BJ (cell line): ENCODE data around the gene HOMEZ. TPM values are rescaled to one million over a fixed set of nuclear protein-coding genes. Genes with fewer than 3 reads are reported as not detected.
A peak's percentile ranks its signal among the peaks of the same experiment; 100 is the strongest.

Source experiments
- CTCF ChIA-PET: fragments of 350-600 bp; formaldehyde crosslinking; extraction: SDS; loops from one replicate; lab custom pipeline; 2021; ENCODE audit warnings: antibody characterized with exemption, inconsistent platforms; lab: Yijun Ruan, JAX
- POLR2A ChIA-PET: fragments of 300-600 bp; sonication (Branson Sonifier 250); formaldehyde crosslinking; extraction: SDS; loops from one replicate; lab custom pipeline; 2021; ENCODE audit warnings: antibody characterized with exemption; lab: Charles Lee
- DNase-seq: peaks from one replicate; pipeline ENCODE4 v3.0.0-alpha.2; 2011; ENCODE audit warnings: low read depth
- H3K27me3 ChIP-seq: 2 replicates; pipeline ENCODE4 v1.6.0; 2011; ENCODE audit warnings: low read length; ENCODE audit not compliant: control insufficient read depth, insufficient read depth
- H3K36me3 ChIP-seq: 2 replicates; pipeline ENCODE4 v1.5.1; 2011; ENCODE audit warnings: low read length; ENCODE audit not compliant: control insufficient read depth, insufficient read depth
- H3K4me3 ChIP-seq: 2 replicates; pipeline ENCODE4 v1.5.1; 2011; ENCODE audit warnings: low read depth, mild to moderate bottlenecking, control low read depth, low read length
- CTCF ChIP-seq: IDR thresholded peaks from 2 replicates; pipeline ENCODE4 v1.5.1; 2011; ENCODE audit warnings: low read depth, mild to moderate bottlenecking, control low read depth, inconsistent platforms, low read length, moderate library complexity; ENCODE audit not compliant: insufficient read depth
- polyA plus RNA-seq: library from polyadenylated mRNA; depleted of rRNA; stranded (reverse); fragments of >200 nt; gene quantifications from 2 replicates; pipeline ENCODE4 v1.2.3, GENCODE V29; 2011

Gene HOMEZ
- polyA plus RNA-seq, 1 experiment, result 16.0 TPM

DNA sequence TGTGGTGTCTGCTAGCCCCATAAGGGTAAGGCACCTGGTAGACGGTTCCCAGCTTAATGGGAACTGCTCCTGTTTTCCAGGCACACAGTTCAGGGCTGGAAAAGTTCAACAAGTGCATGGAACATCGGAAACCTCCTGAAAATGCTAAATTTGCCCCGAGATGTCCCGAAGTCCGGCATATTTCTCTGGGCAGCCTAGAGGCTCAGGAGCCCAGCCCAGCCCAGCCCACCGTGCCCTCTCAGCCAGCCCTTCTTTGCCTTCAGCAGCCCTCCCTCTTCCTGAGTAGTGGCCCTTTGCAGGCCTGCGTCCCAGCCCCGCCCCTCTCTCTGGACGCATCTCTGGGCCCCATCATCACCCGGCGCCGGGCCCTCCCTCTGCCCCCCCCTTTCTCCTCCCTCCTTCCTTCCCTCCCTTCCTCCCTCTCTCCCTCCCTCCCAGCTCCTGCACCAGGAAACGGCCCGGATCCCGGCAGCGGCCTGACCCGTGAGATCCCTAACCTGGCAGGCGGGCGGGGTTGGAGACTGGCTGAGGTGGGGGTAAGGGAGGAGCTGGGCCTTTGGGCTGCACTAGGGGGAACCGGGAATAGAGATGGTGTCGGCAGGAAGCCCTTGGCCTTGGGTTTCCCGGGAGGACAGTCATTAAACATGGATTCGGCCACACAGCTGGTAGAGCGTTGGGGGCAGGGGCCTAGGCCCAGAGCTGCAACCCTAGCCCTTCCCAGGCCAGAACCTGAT is 20.6 kb upstream of the HOMEZ start, which contains the start of gene BCL2L2:
TSS of gene BCL2L2 (plus strand) at position 422 of the 734 bp plus-strand sequence. CDS start 935 bp downstream, outside the sequence.
- Histone ChIP-seq H3K27me3 (no peaks in the 10 kb centered on the region), H3K36me3 (peaks cover 22% of the 10 kb centered on the region), H3K4me3 (peak within 1 kb of the TSS; percentile 91)
- TF ChIP-seq CTCF, result no peak
- ChIA-PET CTCF (interaction anchor here (0.5 to 1.8 kb wide), 8 partner anchors 9 to 243 kb away, joined by 3 to 7 read pairs (median 3); no protein-coding TSS in a partner anchor), POLR2A (interaction anchor here (0.6 to 1.0 kb wide), 4 partner anchors 10 to 172 kb away, joined by 3 to 10 read pairs (median 6); partner anchors contain the start of gene PABPN1)
- DNase-seq, result peak; percentile 37

DNA sequence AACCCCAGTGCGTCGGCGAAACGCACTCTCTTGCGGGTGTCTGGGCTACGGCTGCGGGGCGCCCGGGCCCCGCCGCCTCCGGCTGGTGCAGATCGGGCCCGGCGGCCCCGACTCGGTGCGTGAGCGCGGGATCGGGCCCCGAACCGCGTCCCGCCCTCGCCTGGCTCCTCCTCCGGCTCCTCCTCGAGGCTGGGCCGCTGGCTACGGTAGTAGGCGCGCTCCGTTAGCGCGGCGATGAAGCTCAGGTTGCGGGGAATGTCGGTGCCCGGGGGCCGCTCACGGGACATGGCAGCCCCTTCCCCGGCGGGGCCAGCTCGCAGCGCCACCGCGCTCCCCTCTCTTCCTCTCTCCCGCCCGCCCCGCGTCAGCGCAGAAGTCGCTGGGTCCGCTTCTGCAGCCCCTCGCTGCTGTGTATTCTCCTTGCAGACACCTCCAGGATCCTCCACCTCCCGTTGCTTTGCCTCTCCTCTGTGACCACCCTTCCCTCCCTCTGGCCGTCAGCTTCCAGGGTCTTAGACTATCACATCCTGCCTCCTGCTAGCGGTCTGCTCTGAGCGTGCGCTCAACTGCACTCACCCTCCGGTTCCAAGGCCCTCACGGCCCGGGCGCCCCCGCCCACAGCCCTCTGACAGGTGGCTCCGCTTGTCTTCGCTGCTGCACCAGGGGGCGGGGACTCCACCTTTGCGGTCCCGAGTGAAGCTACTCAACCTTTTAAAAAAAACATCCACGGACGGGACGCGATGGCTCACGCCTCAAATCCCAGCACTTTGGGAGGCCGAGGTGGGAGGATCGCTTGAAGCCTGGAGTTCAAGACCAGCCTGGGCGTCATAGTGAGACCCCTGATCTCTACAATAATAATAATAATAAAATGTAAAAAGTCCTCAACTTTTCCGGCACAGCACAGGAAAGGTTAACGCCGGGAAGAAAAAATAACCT is 16.6 kb upstream of the HOMEZ start, which contains the start of gene PPP1R3E:
TSS of gene PPP1R3E (minus strand) at position 570 of the 936 bp plus-strand sequence. CDS start at position 287, 283 bp downstream.
- Histone ChIP-seq H3K36me3 (peaks cover 1% of the 10 kb centered on the region; the same call in 1 of the 2 replicates), H3K4me3 (peak within 1 kb of the TSS; percentile 49), H3K27me3 (no peaks in the 10 kb centered on the region)
- ChIA-PET POLR2A (no interaction called here), CTCF (interaction anchor here (0.6 to 1.9 kb wide), 9 partner anchors 8 to 464 kb away, joined by 3 to 6 read pairs (median 3); partner anchors contain the start of genes CDH24 and PABPN1)
- no peak for TF ChIP-seq CTCF
- DNase-seq, result no peak

- Histone ChIP-seq H3K36me3 (peaks cover 1% of the 10 kb centered on the region; the same call in 1 of the 2 replicates), H3K4me3 (peak overlapping the region; percentile 49), H3K27me3 (no peaks in the 10 kb centered on the region)
- no peak for TF ChIP-seq CTCF
- CTCF ChIA-PET, result interaction anchor here (0.9 to 1.9 kb wide), 11 partner anchors 9 to 1140 kb away, joined by 3 to 7 read pairs (median 3); partner anchors contain the start of genes CDH24, PABPN1 and SDR39U1
- POLR2A ChIA-PET, result no interaction called here
- DNase-seq, result no peak
Observed at GRCh38 chr14:23301969-23302289, 16.0 kb upstream of the HOMEZ start.

GRCh38 chr14:23301288-23301968 is 15.5 kb upstream of the HOMEZ start:
- Histone ChIP-seq H3K36me3 (peaks cover 1% of the 10 kb centered on the region; the same call in 1 of the 2 replicates), H3K4me3 (peak overlapping the region; percentile 49), H3K27me3 (no peaks in the 10 kb centered on the region)
- DNase-seq, result peak; percentile 90
- TF ChIP-seq CTCF, result peak; percentile 65
- CTCF ChIA-PET, result interaction anchor here (0.6 to 2.3 kb wide), 19 partner anchors 9 to 1141 kb away, joined by 3 to 13 read pairs (median 4); partner anchors contain the start of genes HOMEZ and SDR39U1
- POLR2A ChIA-PET, result interaction anchor here (0.7 to 1.0 kb wide), 3 partner anchors 15 to 1035 kb away, joined by 3 to 6 read pairs (median 3); partner anchors contain the start of genes HOMEZ and PABPN1
